SK-N-SH (cell line): Measurements from ENCODE around the gene HNRNPF. TPM values are rescaled to one million over a fixed set of nuclear protein-coding genes. Genes with fewer than 3 reads are reported as not detected.
A peak's percentile ranks its signal among the peaks of the same experiment; 100 is the strongest.

Experiments used
- CTCF ChIA-PET: fragments of 300-600, 350-600 bp; formaldehyde crosslinking; extraction: SDS; loops from one replicate; lab custom pipeline; 2021; lab: Yijun Ruan, JAX
- POLR2A ChIA-PET: fragments of 350-600 bp; sonication (Branson Sonifier 250); formaldehyde crosslinking; extraction: SDS; loops from one replicate; lab custom pipeline; 2020; ENCODE audit warnings: antibody characterized with exemption, inconsistent platforms; lab: Yijun Ruan, JAX
- DNase-seq: peaks from one replicate; pipeline ENCODE4 v3.0.0; 2012
- H2AFZ ChIP-seq: fragments of 200-600 bp; sonication (generic); 2 replicates; pipeline ENCODE4 v1.8.1; 2016; ENCODE audit warnings: antibody characterized with exemption, mild to moderate bottlenecking, low read depth
- H3F3A ChIP-seq: fragments of 200-600 bp; sonication (generic); replicated peaks from 2 replicates; pipeline ENCODE3; 2016; ENCODE audit warnings: antibody characterized with exemption, mild to moderate bottlenecking; ENCODE audit not compliant: insufficient read depth
- H3K27ac ChIP-seq, 2 experiments: fragments of 200-500 bp in 1 of 2; fragments of 200-600 bp in 1 of 2; sonication (Bioruptor generic) in 1 of 2; sonication (generic), shearing (Covaris generic) in 1 of 2; 2 replicates each; pipeline versions ENCODE4 v1.5.1 to v1.6.1; 2014 to 2016; ENCODE audit warnings: low read depth in 2 of 2, inconsistent platforms in 1 of 2, low read length in 1 of 2, mild to moderate bottlenecking in 1 of 2, mixed read lengths in 1 of 2
- H3K27me3 ChIP-seq: fragments of 200-600 bp; sonication (generic), shearing (Covaris generic); 2 replicates; pipeline ENCODE4 v1.6.1; 2016; ENCODE audit warnings: mixed run types; ENCODE audit not compliant: insufficient read depth
- H3K36me3 ChIP-seq, 2 experiments: fragments of 200-500 bp in 1 of 2; fragments of 200-600 bp in 1 of 2; sonication (Bioruptor generic) in 1 of 2; sonication (generic) in 1 of 2; replicated peaks in 1 of 2; 2 replicates each; pipeline versions ENCODE3 to v1.5.1; 2014 to 2016; ENCODE audit warnings: low read length in 1 of 2, mild to moderate bottlenecking in 1 of 2; ENCODE audit not compliant: insufficient read depth in 2 of 2, control insufficient read depth in 1 of 2
- H3K4me1 ChIP-seq, 2 experiments: fragments of 200-500 bp in 1 of 2; fragments of 200-600 bp in 1 of 2; sonication (Bioruptor generic) in 1 of 2; sonication (generic), shearing (Covaris generic) in 1 of 2; 2 replicates each; pipeline versions ENCODE4 v1.5.1 to v1.6.1; 2014 to 2016; ENCODE audit warnings: low read depth in 1 of 2, low read length in 1 of 2, mixed run types in 1 of 2; ENCODE audit not compliant: insufficient read depth in 2 of 2, control insufficient read depth in 1 of 2
- H3K4me2 ChIP-seq: fragments of 200-600 bp; sonication (generic), shearing (Covaris generic); 2 replicates; pipeline ENCODE4 v1.6.1; 2017; ENCODE audit warnings: mixed run types
- H3K4me3 ChIP-seq, 2 experiments: fragments of 200-500 bp in 1 of 2; fragments of 200-600 bp in 1 of 2; sonication (Bioruptor generic) in 1 of 2; sonication (generic), shearing (Covaris generic) in 1 of 2; 2 replicates each; pipeline versions ENCODE4 v1.5.1 to v1.8.1; 2014 to 2016; ENCODE audit warnings: low read depth in 2 of 2, inconsistent platforms in 1 of 2, low read length in 1 of 2, mild to moderate bottlenecking in 1 of 2, mixed read lengths in 1 of 2, moderate library complexity in 1 of 2
- H3K79me2 ChIP-seq: fragments of 200-600 bp; sonication (generic); 2 replicates; pipeline ENCODE4 v1.8.1; 2017; ENCODE audit warnings: mild to moderate bottlenecking; ENCODE audit not compliant: insufficient read depth
- H3K9ac ChIP-seq: fragments of 200-600 bp; sonication (generic); 2 replicates; pipeline ENCODE4 v1.6.1; 2017; ENCODE audit warnings: mixed run types
- H3K9me2 ChIP-seq: fragments of 200-600 bp; sonication (generic); 2 replicates; pipeline ENCODE4 v1.6.1; 2017; ENCODE audit warnings: mixed run types
- H3K9me3 ChIP-seq: fragments of 200-600 bp; sonication (generic); 2 replicates; pipeline ENCODE4 v1.6.1; 2017; ENCODE audit warnings: mixed run types, mild to moderate bottlenecking, moderate library complexity
- H4K20me1 ChIP-seq: fragments of 200-600 bp; sonication (generic); 2 replicates; pipeline ENCODE4 v1.6.1; 2017; ENCODE audit warnings: mild to moderate bottlenecking, mixed run types; ENCODE audit not compliant: insufficient read depth
- FOSL2 ChIP-seq: IDR thresholded peaks from 2 replicates; pipeline ENCODE4 v1.4.0; 2012; ENCODE audit warnings: low read depth, mild to moderate bottlenecking, moderate library complexity, borderline replicate concordance
- NFIC ChIP-seq: IDR thresholded peaks from 2 replicates; pipeline ENCODE4 v1.4.0; 2012; ENCODE audit warnings: borderline replicate concordance
- RAD21 ChIP-seq: IDR thresholded peaks from 2 replicates; pipeline ENCODE4 v1.6.1; 2012; ENCODE audit warnings: mild to moderate bottlenecking, low read length
- RCOR1 ChIP-seq: fragments of 150-350 bp; IDR thresholded peaks from 2 replicates; pipeline ENCODE4 v1.6.1; 2017; ENCODE audit warnings: antibody characterized with exemption, low read length
- SIN3A ChIP-seq: IDR thresholded peaks from 2 replicates; pipeline ENCODE4 v1.6.1; 2012; ENCODE audit warnings: low read depth, mild to moderate bottlenecking, low read length, moderate library complexity, borderline replicate concordance
- TCF12 ChIP-seq: IDR thresholded peaks from 2 replicates; pipeline ENCODE4 v1.4.0; 2012
- TEAD4 ChIP-seq: IDR thresholded peaks from 2 replicates; pipeline ENCODE4 v1.4.0; 2012; ENCODE audit warnings: mild to moderate bottlenecking, borderline replicate concordance; ENCODE audit not compliant: insufficient read depth
- WGBS: methylation state at CpG from one replicate; pipeline ENCODE4 v1.1.6; 2017; ENCODE audit warnings: low lambda C conversion rate; 5-methylcytosine and 5-hydroxymethylcytosine counted together
- polyA plus RNA-seq, 3 experiments: library from polyadenylated mRNA; depleted of rRNA; stranded (reverse); fragments of >200 nt; gene quantifications; 2 replicates each; pipeline ENCODE4 v1.2.3, GENCODE V29; 2012
- TF ChIP-seq, protein P1 (sequence below): fragments of 150-350 bp; IDR thresholded peaks from 2 replicates; pipeline ENCODE4 v1.6.1; 2016; ENCODE audit warnings: mild to moderate bottlenecking, low read depth, low read length
- TF ChIP-seq, protein P2 (sequence below): IDR thresholded peaks from 2 replicates; pipeline ENCODE4; 2012

HNRNPF gene
- polyA plus RNA-seq, 1 of the 3 experiments (the other 2 are of a cell fraction): 195 TPM

DNA sequence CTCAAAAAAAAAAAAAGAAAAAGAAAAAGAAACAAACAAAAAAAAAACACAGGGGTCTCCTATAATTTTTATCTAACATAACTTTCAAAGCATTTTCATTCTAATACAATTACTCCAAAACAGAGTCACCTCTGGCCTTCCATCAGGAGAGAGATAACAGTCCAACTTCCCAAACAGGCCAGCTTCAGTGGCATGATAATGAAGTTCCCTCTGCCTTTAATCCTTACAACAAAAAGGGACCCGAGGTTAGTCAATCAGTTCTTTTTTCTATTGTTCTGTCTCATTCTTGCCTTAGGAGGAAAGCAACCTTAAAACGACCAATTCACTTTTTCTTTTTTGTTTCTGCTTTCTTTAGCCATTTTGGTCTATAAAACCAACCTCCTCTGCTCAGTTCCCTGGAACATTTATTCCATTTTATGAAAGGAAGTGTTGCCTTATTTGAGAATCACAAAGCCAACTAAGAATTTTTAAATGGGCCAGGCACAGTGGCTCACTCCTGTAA lies 54.1 kb downstream of the HNRNPF start:
- H3K9me2 ChIP-seq: no peaks in the 10 kb centered on the region
- H3K79me2 ChIP-seq: no peaks in the 10 kb centered on the region
- no peak overlapping the region for H3K4me3 ChIP-seq
- POLR2A ChIA-PET: no interaction called here
- no peak overlapping the region for H3K27ac ChIP-seq
- H3K9me3 ChIP-seq: no peaks in the 10 kb centered on the region
- H3K9ac ChIP-seq: no peak overlapping the region
- no peaks in the 10 kb centered on the region for H4K20me1 ChIP-seq
- 9% methylated on average over 2 of the region's 2 CpGs for WGBS
- H3K27me3 ChIP-seq: no peaks in the 10 kb centered on the region
- H3K36me3 ChIP-seq: no peaks in the 10 kb centered on the region
- H3F3A ChIP-seq: peaks cover 13% of the 10 kb centered on the region
- peaks cover 5 to 12% of the 10 kb centered on the region in 2 experiments; a peak in 3 of 4 replicates for H3K4me1 ChIP-seq
- TF ChIP-seq, protein P1, sequence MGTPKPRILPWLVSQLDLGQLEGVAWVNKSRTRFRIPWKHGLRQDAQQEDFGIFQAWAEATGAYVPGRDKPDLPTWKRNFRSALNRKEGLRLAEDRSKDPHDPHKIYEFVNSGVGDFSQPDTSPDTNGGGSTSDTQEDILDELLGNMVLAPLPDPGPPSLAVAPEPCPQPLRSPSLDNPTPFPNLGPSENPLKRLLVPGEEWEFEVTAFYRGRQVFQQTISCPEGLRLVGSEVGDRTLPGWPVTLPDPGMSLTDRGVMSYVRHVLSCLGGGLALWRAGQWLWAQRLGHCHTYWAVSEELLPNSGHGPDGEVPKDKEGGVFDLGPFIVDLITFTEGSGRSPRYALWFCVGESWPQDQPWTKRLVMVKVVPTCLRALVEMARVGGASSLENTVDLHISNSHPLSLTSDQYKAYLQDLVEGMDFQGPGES: no peak
- peak; percentile 50; the same call in 1 of the 2 replicates for TF ChIP-seq RCOR1
- no peak for DNase-seq
- H3K4me2 ChIP-seq: no peak overlapping the region
- CTCF ChIA-PET: interaction anchor here (1.8 kb wide), 1 partner anchor 62 kb away, joined by 7 read pairs; no protein-coding TSS in a partner anchor
- no peak overlapping the region for H2AFZ ChIP-seq

DNA sequence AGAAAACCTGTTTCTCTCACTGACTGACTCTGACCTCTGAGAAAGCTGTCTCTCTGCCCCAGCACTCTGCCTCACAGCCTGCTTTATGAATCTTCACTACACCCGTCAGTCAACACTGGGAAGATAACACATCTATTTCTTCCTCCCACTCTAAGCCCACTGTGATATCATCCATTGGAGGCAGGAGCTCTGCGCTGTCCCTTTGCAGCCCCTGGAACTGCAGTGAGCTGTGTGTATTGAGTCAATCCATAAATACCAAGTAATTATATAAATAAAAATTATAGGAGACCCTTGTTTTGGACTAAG lies 54.7 kb downstream of the HNRNPF start:
- WGBS: 63% methylated on average over 2 of the region's 2 CpGs
- CTCF ChIA-PET: interaction anchor here (0.6 to 1.8 kb wide), 2 partner anchors 61 to 411 kb away, joined by 3 to 7 read pairs; no protein-coding TSS in a partner anchor
- POLR2A ChIA-PET: no interaction called here

DNA sequence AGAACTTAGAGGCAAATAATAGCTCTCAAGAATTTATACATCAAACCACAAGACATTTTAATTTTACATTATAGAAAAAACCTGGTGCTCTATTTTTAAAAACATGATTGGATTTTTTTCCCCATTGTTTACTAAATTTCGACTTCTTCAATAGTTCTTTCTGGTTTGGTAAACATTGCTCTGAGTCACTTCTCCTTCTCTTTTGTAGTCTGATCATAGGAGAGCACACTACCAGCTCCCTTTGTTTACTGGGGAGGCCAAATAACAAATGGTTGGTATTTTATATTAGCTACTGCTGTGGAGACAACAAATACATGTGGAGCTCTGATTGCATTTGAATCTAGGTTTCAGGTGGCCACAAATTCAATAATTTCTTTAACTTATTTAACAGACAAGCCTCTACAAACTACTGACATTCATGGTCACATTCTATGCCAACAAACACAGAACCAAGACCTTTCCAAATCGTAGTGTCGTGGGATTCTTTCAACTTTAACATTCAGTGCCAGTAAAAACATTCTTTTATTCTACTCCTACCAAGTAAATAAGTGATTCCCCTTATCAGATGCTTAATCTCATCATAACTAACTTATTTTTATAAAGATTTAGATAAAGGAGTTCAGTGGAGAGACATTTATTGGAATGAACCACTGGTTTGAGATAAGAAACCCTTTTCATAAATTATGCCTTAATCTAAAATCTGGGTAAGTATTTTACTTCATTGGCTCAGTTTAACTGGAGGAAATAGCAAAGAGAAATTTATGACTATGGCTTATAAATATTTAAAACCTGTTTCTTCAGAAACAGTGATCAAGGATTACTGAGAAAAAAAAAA lies 55.3 kb downstream of the HNRNPF start:
- no peaks in the 10 kb centered on the region for H3K27me3 ChIP-seq
- H3K4me1 ChIP-seq: peaks cover 5 to 17% of the 10 kb centered on the region in 2 experiments; a peak in 3 of 4 replicates
- no peaks in the 10 kb centered on the region for H3K79me2 ChIP-seq
- no peak for DNase-seq
- CTCF ChIA-PET: interaction anchor here (0.6 to 1.8 kb wide), 4 partner anchors 61 to 410 kb away, joined by 3 to 7 read pairs (median 3); no protein-coding TSS in a partner anchor
- no peak overlapping the region for H3K4me2 ChIP-seq
- POLR2A ChIA-PET: no interaction called here
- no peaks in the 10 kb centered on the region for H4K20me1 ChIP-seq
- H3K9ac ChIP-seq: no peak overlapping the region
- no peak overlapping the region for H3K27ac ChIP-seq
- no peaks in the 10 kb centered on the region for H3K9me2 ChIP-seq
- H3K36me3 ChIP-seq: no peaks in the 10 kb centered on the region
- WGBS: 7% methylated on average over 3 of the region's 3 CpGs
- peaks cover 13% of the 10 kb centered on the region for H3F3A ChIP-seq
- H3K4me3 ChIP-seq: no peak overlapping the region
- TF ChIP-seq, protein P2, sequence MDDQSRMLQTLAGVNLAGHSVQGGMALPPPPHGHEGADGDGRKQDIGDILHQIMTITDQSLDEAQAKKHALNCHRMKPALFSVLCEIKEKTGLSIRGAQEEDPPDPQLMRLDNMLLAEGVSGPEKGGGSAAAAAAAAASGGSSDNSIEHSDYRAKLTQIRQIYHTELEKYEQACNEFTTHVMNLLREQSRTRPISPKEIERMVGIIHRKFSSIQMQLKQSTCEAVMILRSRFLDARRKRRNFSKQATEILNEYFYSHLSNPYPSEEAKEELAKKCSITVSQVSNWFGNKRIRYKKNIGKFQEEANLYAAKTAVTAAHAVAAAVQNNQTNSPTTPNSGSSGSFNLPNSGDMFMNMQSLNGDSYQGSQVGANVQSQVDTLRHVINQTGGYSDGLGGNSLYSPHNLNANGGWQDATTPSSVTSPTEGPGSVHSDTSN: 0 out of 2 replicates have a peak, but pooled peaks have one; percentile 11
- TF ChIP-seq NFIC (peak; percentile 13; the same call in 1 of the 2 replicates), SIN3A (no peak)
- no peaks in the 10 kb centered on the region for H3K9me3 ChIP-seq
- 0 out of 2 replicates have a peak overlapping the region, but pooled peaks have one; percentile 27 for H2AFZ ChIP-seq

More for the DNA sequence above, 54.7 kb downstream of the HNRNPF start:
- TF ChIP-seq TEAD4: no peak
- no peak for TF ChIP-seq TCF12
- TF ChIP-seq RAD21: no peak
- no peak for TF ChIP-seq FOSL2
- DNase-seq: peak; percentile 33
- H3K4me1 ChIP-seq: peaks cover 5 to 14% of the 10 kb centered on the region in 2 experiments; a peak in 3 of 4 replicates
- no peaks in the 10 kb centered on the region for H3K79me2 ChIP-seq
- H3K9me2 ChIP-seq: no peaks in the 10 kb centered on the region
- no peak overlapping the region for H3K4me3 ChIP-seq
- no peaks in the 10 kb centered on the region for H3K27me3 ChIP-seq
- H3F3A ChIP-seq: peaks cover 13% of the 10 kb centered on the region
- H3K9me3 ChIP-seq: no peaks in the 10 kb centered on the region
- H3K4me2 ChIP-seq: no peak overlapping the region
- no peak overlapping the region for H3K27ac ChIP-seq
- H4K20me1 ChIP-seq: no peaks in the 10 kb centered on the region
- H3K9ac ChIP-seq: no peak overlapping the region
- no peak overlapping the region for H2AFZ ChIP-seq
- no peaks in the 10 kb centered on the region for H3K36me3 ChIP-seq
